ELF-1 (cell line): ENCODE data around the gene RASGEF1B.

Source experiments
- DNase-seq: peaks from one replicate; pipeline ENCODE4 v3.0.0-alpha.2; 2016; ENCODE audit warnings: low read depth, low spot score

Gene RASGEF1B

GRCh38 chr4:81471588-81472280 lies at the start of gene RASGEF1B:
Gene RASGEF1B (minus strand): TSS chr4:81471907. CDS start chr4:81459508, 12,399 bp downstream.
- peak; percentile 79 for DNase-seq

- DNase-seq: no peak
Measured at GRCh38 chr4:81519856-81520255, 48.1 kb upstream of the RASGEF1B start.

GRCh38 chr4:81519427-81519773 lies 47.7 kb upstream of the RASGEF1B start:
- DNase-seq: no peak

GRCh38 chr4:81518762-81519426 lies 47.2 kb upstream of the RASGEF1B start:
- no peak for DNase-seq

- DNase-seq: no peak
Measured at GRCh38 chr4:81516241-81516640, 44.5 kb upstream of the RASGEF1B start.

- DNase-seq: no peak
Measured at GRCh38 chr4:81512757-81513501, 41.2 kb upstream of the RASGEF1B start.

GRCh38 chr4:81512001-81512756 lies 40.5 kb upstream of the RASGEF1B start:
- no peak for DNase-seq

GRCh38 chr4:81510643-81511178 lies 39.0 kb upstream of the RASGEF1B start:
- no peak for DNase-seq

- DNase-seq: no peak
Measured at GRCh38 chr4:81509822-81510221, 38.1 kb upstream of the RASGEF1B start.

GRCh38 chr4:81509191-81509590 lies 37.5 kb upstream of the RASGEF1B start:
- DNase-seq: no peak

GRCh38 chr4:81508411-81509185 lies 36.9 kb upstream of the RASGEF1B start:
- DNase-seq: no peak

GRCh38 chr4:81507530-81507929 lies 35.8 kb upstream of the RASGEF1B start:
- no peak for DNase-seq

GRCh38 chr4:81506731-81507130 lies 35.0 kb upstream of the RASGEF1B start:
- no peak for DNase-seq

GRCh38 chr4:81505726-81506125 lies 34.0 kb upstream of the RASGEF1B start:
- DNase-seq: no peak

- DNase-seq: no peak
Measured at GRCh38 chr4:81505004-81505598, 33.4 kb upstream of the RASGEF1B start.

- DNase-seq: no peak
Measured at GRCh38 chr4:81504112-81505003, 32.7 kb upstream of the RASGEF1B start.

GRCh38 chr4:81503586-81503985 lies 31.9 kb upstream of the RASGEF1B start:
- DNase-seq: no peak

GRCh38 chr4:81502564-81502963 lies 30.9 kb upstream of the RASGEF1B start:
- DNase-seq: no peak

GRCh38 chr4:81499840-81500239 lies 28.1 kb upstream of the RASGEF1B start:
- peak; percentile 19 for DNase-seq
